SHP77 treated with DMSO at 0.1 percent for 48 hours (cell line): ENCODE data around the gene OMA1.

Experiments
- DNase-seq: peaks from one replicate; lab custom pipeline; 2025; lab: John Stamatoyannopoulos, UW

OMA1 gene

GRCh38 chr1:58431901-58432620 is 114.5 kb downstream of the OMA1 start:
- DNase-seq: no peak
